Upper lobe of right lung (tissue), 1 donor: ENCODE measurements around the gene EFCAB11. TPM values are rescaled to one million over a fixed set of nuclear protein-coding genes. Genes with fewer than 3 reads are reported as not detected.

Experiments
- ATAC-seq: fragments of 200-7000 bp; cut with Tn5 transposase; one replicate; pipeline ENCODE4 v1.9.1; 2020; ENCODE audit warnings: mild to moderate bottlenecking, moderate library complexity
- DNase-seq: peaks from one replicate; pipeline ENCODE4 v3.0.0-alpha.2; 2020
- H3K27ac ChIP-seq: fragments of 200-600 bp; one replicate; pipeline ENCODE4 v1.8.0; 2022
- H3K27me3 ChIP-seq: fragments of 200-600 bp; one replicate; pipeline ENCODE4 v1.8.0; 2022; ENCODE audit warnings: mild to moderate bottlenecking
- H3K36me3 ChIP-seq: fragments of 200-600 bp; one replicate; pipeline ENCODE4 v1.8.0; 2022
- H3K4me1 ChIP-seq: fragments of 200-600 bp; one replicate; pipeline ENCODE4 v1.8.0; 2022
- H3K4me3 ChIP-seq: fragments of 200-600 bp; one replicate; pipeline ENCODE4 v1.8.0; 2022; ENCODE audit warnings: mild to moderate bottlenecking
- H3K9me3 ChIP-seq: fragments of 200-600 bp; one replicate; pipeline ENCODE4 v1.8.0; 2022
- CTCF ChIP-seq: fragments of 200-600 bp; IDR thresholded peaks from one replicate; pipeline ENCODE4 v1.8.0; 2022; ENCODE audit warnings: antibody characterized with exemption
- intact Hi-C: fragments of 100-400 bp; cut with DNase I; formaldehyde crosslinking; loops from one replicate; pipeline ENCODE4 v1.11.0; 2022
- total RNA-seq: library from RNA; stranded (reverse); fragmentation: NEBNext Ultra II Directional; extraction: Animal tissue kit (Norgen Biotek cat#: 25700); gene quantifications from one replicate; pipeline ENCODE4 v1.2.1, GENCODE V29; 2021
- donor health status: DM: no; HTN: yes; CAD: no; lungs with severe emphysema.

The EFCAB11 gene
- total RNA-seq, 1 donor from 2014 or later, result 4.0 TPM

- ATAC-seq, result peak; percentile 82
- no peak overlapping the region for H3K4me3 ChIP-seq
- DNase-seq, result no peak
- no peaks in the 10 kb centered on the region for H3K9me3 ChIP-seq
- H3K27me3 ChIP-seq, result no peaks in the 10 kb centered on the region
- no peaks in the 10 kb centered on the region for H3K4me1 ChIP-seq
- no peaks in the 10 kb centered on the region for H3K36me3 ChIP-seq
- peak; percentile 56 for TF ChIP-seq CTCF
- no peak overlapping the region for H3K27ac ChIP-seq
- intact Hi-C loops, result no loop called here
These were observed 186.7 kb downstream of the EFCAB11 start for GRCh38 chr14:89767861-89768268.

- intact Hi-C loops, result no loop called here
- Histone ChIP-seq H3K9me3 (no peaks in the 10 kb centered on the region), H3K27me3 (no peaks in the 10 kb centered on the region), H3K27ac (no peak overlapping the region), H3K36me3 (no peaks in the 10 kb centered on the region), H3K4me1 (no peaks in the 10 kb centered on the region), H3K4me3 (no peak overlapping the region)
- no peak for DNase-seq
- no peak for TF ChIP-seq CTCF
- ATAC-seq, result no peak
These were observed 187.4 kb downstream of the EFCAB11 start for GRCh38 chr14:89767131-89767530.

- intact Hi-C loops, result no loop called here
- no peaks in the 10 kb centered on the region for H3K4me1 ChIP-seq
- TF ChIP-seq CTCF, result no peak
These were observed 189.2 kb downstream of the EFCAB11 start for GRCh38 chr14:89765346-89765745.

GRCh38 chr14:89760086-89760485 is 194.4 kb downstream of the EFCAB11 start:
- intact Hi-C loops, result no loop called here
- ATAC-seq (no peak), DNase-seq (no peak)
- Histone ChIP-seq H3K27me3 (no peaks in the 10 kb centered on the region), H3K4me3 (no peak overlapping the region), H3K36me3 (no peaks in the 10 kb centered on the region), H3K4me1 (no peaks in the 10 kb centered on the region), H3K27ac (no peak overlapping the region), H3K9me3 (no peaks in the 10 kb centered on the region)
- TF ChIP-seq CTCF, result no peak

More at GRCh38 chr14:89765346-89765745, 189.2 kb downstream of the EFCAB11 start:
- Histone ChIP-seq H3K27me3 (no peaks in the 10 kb centered on the region), H3K27ac (no peak overlapping the region), H3K4me3 (no peak overlapping the region), H3K36me3 (no peaks in the 10 kb centered on the region), H3K9me3 (no peaks in the 10 kb centered on the region)
- ATAC-seq, result no peak
- DNase-seq, result no peak

GRCh38 chr14:89757313-89757939 is 197.1 kb downstream of the EFCAB11 start:
- no peak for TF ChIP-seq CTCF
- no peak for ATAC-seq
- no peaks in the 10 kb centered on the region for H3K4me1 ChIP-seq

GRCh38 chr14:89755816-89756215 is 198.7 kb downstream of the EFCAB11 start:
- H3K27ac ChIP-seq, result no peak overlapping the region

More at GRCh38 chr14:89757313-89757939, 197.1 kb downstream of the EFCAB11 start:
- intact Hi-C loops, result no loop called here
- H3K9me3 ChIP-seq, result no peaks in the 10 kb centered on the region
- no peak overlapping the region for H3K4me3 ChIP-seq
- no peak overlapping the region for H3K27ac ChIP-seq
- no peaks in the 10 kb centered on the region for H3K27me3 ChIP-seq
- H3K36me3 ChIP-seq, result no peaks in the 10 kb centered on the region
- no peak for DNase-seq

More at GRCh38 chr14:89755816-89756215, 198.7 kb downstream of the EFCAB11 start:
- Histone ChIP-seq H3K27me3 (no peaks in the 10 kb centered on the region), H3K9me3 (no peaks in the 10 kb centered on the region), H3K4me1 (no peaks in the 10 kb centered on the region), H3K36me3 (no peaks in the 10 kb centered on the region), H3K4me3 (no peak overlapping the region)
- intact Hi-C loops, result no loop called here
- no peak for TF ChIP-seq CTCF
- ATAC-seq (no peak), DNase-seq (no peak)
